NT2/D1 (cell line): ENCODE results near the gene DENND6A.

Source experiments
- SUZ12 ChIP-seq: IDR thresholded peaks from 2 replicates; pipeline ENCODE4 v1.6.1; 2011; ENCODE audit not compliant: insufficient read length, insufficient read depth; ENCODE audit errors: extremely low read depth
- YY1 ChIP-seq: IDR thresholded peaks from 2 replicates; pipeline ENCODE4 v1.6.1; 2011; ENCODE audit not compliant: insufficient read length, insufficient read depth
- ZNF274 ChIP-seq: IDR thresholded peaks from 2 replicates; pipeline ENCODE4 v1.6.1; 2011; ENCODE audit warnings: mild to moderate bottlenecking, low read depth, low read length

GRCh38 chr3:57709559-57709958 lies 16.7 kb upstream of the DENND6A start:
- TF ChIP-seq SUZ12 (no peak), YY1 (no peak), ZNF274 (no peak)
